NCI-H2227 (cell line): ENCODE measurements around the gene MOB1A.

Experiments
- DNase-seq: peaks from one replicate; lab custom pipeline; 2025; ENCODE audit not compliant: unreplicated experiment; lab: John Stamatoyannopoulos, UW

Gene MOB1A

DNA sequence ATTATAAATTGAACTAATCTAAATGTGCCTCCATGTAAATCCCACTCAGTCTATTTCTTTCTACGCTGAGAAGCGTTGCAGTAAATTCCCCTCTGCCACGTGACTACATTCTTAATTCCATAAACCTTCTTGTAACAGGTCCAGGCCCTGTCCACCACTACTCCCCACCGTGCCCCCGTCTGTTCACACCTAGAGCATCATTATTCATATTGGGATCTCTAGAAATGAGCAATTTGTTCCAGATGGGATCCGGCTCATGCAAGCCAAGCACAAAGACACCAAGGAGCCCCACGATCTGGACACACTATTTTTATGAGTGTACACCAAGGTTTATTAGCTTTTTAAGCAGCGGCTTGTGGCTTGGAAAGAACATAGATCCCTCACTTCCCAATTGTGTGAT lies 69.1 kb downstream of the MOB1A start:
- no peak for DNase-seq

DNA sequence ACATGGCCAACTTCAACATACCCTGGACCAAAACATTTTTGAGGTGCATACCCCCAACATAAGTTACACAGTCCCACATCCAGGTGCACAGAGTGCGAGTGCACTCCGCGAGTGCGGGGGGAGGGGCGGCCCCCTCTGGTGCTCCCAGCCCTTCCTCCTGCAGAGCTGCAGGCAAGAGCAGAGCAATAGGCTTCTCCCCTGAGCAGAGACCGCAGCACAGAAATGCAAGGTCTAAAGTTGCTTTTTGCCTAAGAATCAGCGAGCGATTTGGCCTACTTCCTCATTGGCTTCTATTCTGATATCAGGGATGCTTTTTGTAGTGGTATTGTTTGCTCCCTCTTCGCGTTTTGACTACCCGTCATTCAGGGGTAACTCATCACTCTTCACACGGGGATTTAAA lies 71.6 kb downstream of the MOB1A start:
- no peak for DNase-seq

DNA sequence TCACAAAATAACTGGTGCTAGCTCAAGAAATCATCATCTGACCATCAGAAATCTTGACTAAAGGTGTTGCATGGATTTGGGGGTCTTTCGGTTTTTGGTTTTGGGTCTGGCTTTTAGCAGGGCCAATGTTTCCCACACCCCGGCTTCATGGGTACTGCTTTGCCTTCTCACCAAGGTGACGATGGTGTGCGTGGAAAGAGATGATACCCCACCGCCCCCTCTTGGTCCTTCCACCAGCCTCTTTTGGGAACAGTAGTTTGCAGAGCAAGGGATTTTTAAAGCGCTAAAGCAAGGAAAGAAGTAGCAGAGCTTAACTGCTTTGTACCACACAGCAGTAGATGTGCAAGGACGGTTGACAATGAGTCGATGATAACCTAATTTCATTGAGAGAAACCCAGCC lies 73.3 kb downstream of the MOB1A start:
- DNase-seq, result no peak

DNA sequence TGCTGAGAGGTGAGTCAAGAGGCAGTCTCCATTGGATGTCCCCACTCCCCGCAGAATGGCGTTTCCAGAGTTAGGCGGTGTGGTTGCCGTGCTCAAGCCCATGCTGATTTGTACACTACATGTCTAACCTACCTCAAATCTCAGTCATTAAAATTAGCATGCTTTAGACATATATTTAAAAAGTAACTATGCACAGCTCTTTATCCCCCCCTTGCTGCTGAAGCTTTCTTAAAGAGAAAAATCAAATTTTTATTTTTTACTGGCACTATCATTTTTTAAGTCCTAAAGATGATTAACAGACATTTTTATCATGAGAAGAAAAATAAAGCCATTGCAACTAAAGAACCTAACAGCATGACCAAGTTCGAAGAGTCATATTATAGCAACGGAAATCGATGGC lies 73.8 kb downstream of the MOB1A start:
- no peak for DNase-seq

DNA sequence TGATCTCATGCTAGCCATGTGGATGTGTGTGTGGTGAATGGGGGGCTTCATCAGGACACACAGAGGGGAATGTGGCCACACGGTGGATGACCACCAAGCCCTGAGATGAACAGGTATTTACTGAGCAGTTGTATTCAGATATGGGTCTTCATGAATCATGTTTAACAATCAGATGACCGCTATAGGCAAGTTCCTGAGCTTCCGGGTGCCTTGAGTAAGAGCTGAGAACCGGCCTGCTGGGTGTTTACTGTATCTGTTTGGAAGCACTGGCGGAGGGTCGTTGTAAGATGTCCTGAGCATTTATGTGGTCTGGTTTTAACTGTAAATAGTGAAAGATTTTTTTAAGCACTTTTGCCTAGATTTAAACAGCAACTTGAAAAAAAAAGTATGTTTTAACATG lies 74.9 kb downstream of the MOB1A start:
- DNase-seq, result no peak
